COR-L47 (cell line): ENCODE data around the gene STAT5A.
"Not testable (repeated sequence)": the region's sequence is repeated elsewhere in the genome, so short reads cannot be mapped to it uniquely, and the experiment has no call there.

Experiments
- DNase-seq: peaks from one replicate; lab custom pipeline; 2025; lab: John Stamatoyannopoulos, UW

STAT5A gene

GRCh38 chr17:42285346-42286050, 2.8 kb upstream of the STAT5A start:
- no peak for DNase-seq

GRCh38 chr17:42286411-42287221, 1.7 kb upstream of the STAT5A start:
- no peak for DNase-seq

GRCh38 chr17:42287305-42287976, 857 bp upstream of the STAT5A start:
- DNase-seq = no peak

- DNase-seq = no peak
Measured at GRCh38 chr17:42288803-42289610, 709 bp downstream of the STAT5A start.

GRCh38 chr17:42289611-42290181, 1.4 kb downstream of the STAT5A start:
- DNase-seq = no peak

GRCh38 chr17:42290577-42290976, 2.3 kb downstream of the STAT5A start:
- DNase-seq = no peak

GRCh38 chr17:42291129-42291528, 2.8 kb downstream of the STAT5A start:
- no peak for DNase-seq

- DNase-seq = no peak
Measured at GRCh38 chr17:42294469-42295398, 6.4 kb downstream of the STAT5A start.

GRCh38 chr17:42296012-42296411, 7.7 kb downstream of the STAT5A start:
- no peak for DNase-seq

- not testable (repeated sequence) for DNase-seq
Measured at GRCh38 chr17:42297775-42298174, 9.5 kb downstream of the STAT5A start.

- not testable (repeated sequence) for DNase-seq
Measured at GRCh38 chr17:42299361-42299760, 11.1 kb downstream of the STAT5A start.

GRCh38 chr17:42299913-42300312, 11.6 kb downstream of the STAT5A start:
- DNase-seq = not testable (repeated sequence)

- no peak for DNase-seq
Measured at GRCh38 chr17:42301022-42301421, 12.7 kb downstream of the STAT5A start.

- no peak for DNase-seq
Measured at GRCh38 chr17:42303694-42304093, 15.4 kb downstream of the STAT5A start.

GRCh38 chr17:42304187-42305030, 16.1 kb downstream of the STAT5A start:
- DNase-seq = no peak

- DNase-seq = not testable (repeated sequence)
Measured at GRCh38 chr17:42305031-42305330, 16.7 kb downstream of the STAT5A start.

- DNase-seq = no peak
Measured at GRCh38 chr17:42305543-42306384, 17.5 kb downstream of the STAT5A start.

GRCh38 chr17:42306385-42306667, 18.0 kb downstream of the STAT5A start:
- DNase-seq = no peak

- DNase-seq = no peak
Measured at GRCh38 chr17:42307362-42307927, 19.1 kb downstream of the STAT5A start.
